MCF 10A (cell line): Measurements from ENCODE around the gene CUL5. TPM values are rescaled to one million over a fixed set of nuclear protein-coding genes. Genes with fewer than 3 reads are reported as not detected.

Experiments
- BruUV-seq: library from RNA; stranded (reverse); fragments of 400-500 nt; replicated peaks from 2 replicates; lab custom pipeline; 2021; lab: Mats Ljungman, UMichigan
- CTCF ChIA-PET: fragments of 300-600 bp; sonication (Branson Sonifier 250); formaldehyde crosslinking; extraction: SDS; loops from one replicate; lab custom pipeline; 2021; ENCODE audit warnings: antibody characterized with exemption, inconsistent platforms; lab: Yijun Ruan, JAX
- POLR2A ChIA-PET: fragments of 300-600, 350-650 bp; sonication (Branson Sonifier 250); formaldehyde crosslinking; extraction: SDS; loops from one replicate; lab custom pipeline; 2020; ENCODE audit warnings: antibody characterized with exemption, inconsistent platforms; lab: Yijun Ruan, JAX
- DNase-seq: peaks from one replicate; pipeline ENCODE4 v3.0.0-alpha.2; 2018; ENCODE audit not compliant: unreplicated experiment
- H3K27ac Mint-ChIP-seq: one replicate; pipeline ENCODE4 v1.8.0; 2022; ENCODE audit warnings: mild to moderate bottlenecking, low read depth, mixed read lengths; ENCODE audit not compliant: unreplicated experiment
- H3K27me3 Mint-ChIP-seq: one replicate; pipeline ENCODE4 v1.8.0; 2022; ENCODE audit warnings: mixed read lengths; ENCODE audit not compliant: insufficient read depth, unreplicated experiment
- H3K36me3 Mint-ChIP-seq: one replicate; pipeline ENCODE4 v1.8.0; 2022; ENCODE audit warnings: mild to moderate bottlenecking, moderate library complexity, mixed read lengths; ENCODE audit not compliant: insufficient read depth, unreplicated experiment
- H3K4me1 Mint-ChIP-seq: one replicate; pipeline ENCODE4 v1.8.0; 2022; ENCODE audit warnings: mixed read lengths; ENCODE audit not compliant: insufficient read depth, unreplicated experiment
- H3K4me3 Mint-ChIP-seq: one replicate; pipeline ENCODE4 v1.8.0; 2022; ENCODE audit warnings: mild to moderate bottlenecking, moderate library complexity, mixed read lengths; ENCODE audit not compliant: unreplicated experiment
- H3K9me3 Mint-ChIP-seq: one replicate; pipeline ENCODE4 v1.8.0; 2022; ENCODE audit warnings: mixed read lengths; ENCODE audit not compliant: unreplicated experiment
- intact Hi-C: fragments of 100-400 bp; cut with micrococcal nuclease; formaldehyde crosslinking; loops from 2 replicates; pipeline ENCODE4 v1.14.1; 2022
- total RNA-seq: library from RNA; stranded (reverse); gene quantifications from 2 replicates; pipeline ENCODE4 v1.2.3, GENCODE V29; 2022
- TF ChIP-seq, protein P1 (sequence below): fragments of 200-600 bp; IDR thresholded peaks from one replicate; pipeline ENCODE4 v1.8.0; 2022; ENCODE audit warnings: antibody characterized with exemption, mild to moderate bottlenecking; ENCODE audit not compliant: unreplicated experiment

CUL5 gene
- total RNA-seq, 1 experiment from 2014 or later = 31.8 TPM

DNA sequence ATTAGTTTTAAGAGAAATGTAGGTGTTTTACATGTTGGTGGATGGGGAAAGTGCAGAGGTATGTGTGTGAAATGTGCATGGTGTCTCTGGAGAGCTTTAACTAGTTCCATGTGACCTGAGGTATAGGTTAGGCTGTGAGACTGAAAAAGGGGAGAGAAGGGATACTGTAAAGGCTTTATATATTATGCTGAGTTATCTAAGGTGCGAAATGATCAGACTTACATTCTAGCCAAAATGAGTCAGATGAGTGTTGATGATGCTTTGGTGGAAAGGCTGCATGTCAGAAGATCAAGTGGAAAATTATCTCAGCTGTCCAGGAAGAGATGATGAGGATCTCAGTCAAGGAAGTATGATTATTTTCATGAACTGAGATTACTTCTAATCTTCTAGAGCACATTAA lies 128.5 kb downstream of the CUL5 start:
- intact Hi-C loops = no loop called here
- ChIA-PET CTCF (interaction anchor here (1.0 kb wide), 1 partner anchor 13 kb away, joined by 4 read pairs; no protein-coding TSS in a partner anchor), POLR2A (interaction anchor here (0.6 kb wide), 1 partner anchor 85 kb away, joined by 3 read pairs; the partner anchor contains the start of gene NPAT)
- TF ChIP-seq, protein P1, sequence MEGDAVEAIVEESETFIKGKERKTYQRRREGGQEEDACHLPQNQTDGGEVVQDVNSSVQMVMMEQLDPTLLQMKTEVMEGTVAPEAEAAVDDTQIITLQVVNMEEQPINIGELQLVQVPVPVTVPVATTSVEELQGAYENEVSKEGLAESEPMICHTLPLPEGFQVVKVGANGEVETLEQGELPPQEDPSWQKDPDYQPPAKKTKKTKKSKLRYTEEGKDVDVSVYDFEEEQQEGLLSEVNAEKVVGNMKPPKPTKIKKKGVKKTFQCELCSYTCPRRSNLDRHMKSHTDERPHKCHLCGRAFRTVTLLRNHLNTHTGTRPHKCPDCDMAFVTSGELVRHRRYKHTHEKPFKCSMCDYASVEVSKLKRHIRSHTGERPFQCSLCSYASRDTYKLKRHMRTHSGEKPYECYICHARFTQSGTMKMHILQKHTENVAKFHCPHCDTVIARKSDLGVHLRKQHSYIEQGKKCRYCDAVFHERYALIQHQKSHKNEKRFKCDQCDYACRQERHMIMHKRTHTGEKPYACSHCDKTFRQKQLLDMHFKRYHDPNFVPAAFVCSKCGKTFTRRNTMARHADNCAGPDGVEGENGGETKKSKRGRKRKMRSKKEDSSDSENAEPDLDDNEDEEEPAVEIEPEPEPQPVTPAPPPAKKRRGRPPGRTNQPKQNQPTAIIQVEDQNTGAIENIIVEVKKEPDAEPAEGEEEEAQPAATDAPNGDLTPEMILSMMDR = no peak
- Mint-ChIP-seq H3K27ac (peak overlapping the region; percentile 2), H3K9me3 (no peaks in the 10 kb centered on the region), H3K4me1 (no peaks in the 10 kb centered on the region), H3K36me3 (peaks cover 85% of the 10 kb centered on the region), H3K4me3 (no peak overlapping the region), H3K27me3 (no peaks in the 10 kb centered on the region)
- BruUV-seq = no TSS peak
- DNase-seq = no peak

DNA sequence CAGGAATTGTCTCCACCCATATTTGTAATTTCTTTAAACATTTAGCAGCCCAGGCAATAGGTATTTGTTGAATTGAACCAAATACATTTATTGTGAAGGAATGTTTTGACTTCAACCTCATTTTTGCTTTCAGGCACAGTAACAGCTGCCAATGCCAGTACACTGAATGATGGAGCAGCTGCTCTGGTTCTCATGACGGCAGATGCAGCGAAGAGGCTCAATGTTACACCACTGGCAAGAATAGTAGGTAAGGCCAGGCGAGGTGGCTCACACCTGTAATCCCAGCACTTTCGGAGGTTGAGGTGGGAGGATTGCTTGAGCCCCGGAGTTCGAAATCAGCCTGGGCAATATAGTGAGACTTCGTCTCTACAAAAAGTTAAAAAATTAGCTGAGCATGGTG lies 133.6 kb downstream of the CUL5 start:
- CTCF ChIA-PET = interaction anchor here (0.6 kb wide), 1 partner anchor 22 kb away, joined by 4 read pairs; no protein-coding TSS in a partner anchor
- intact Hi-C loops = no loop called here
- no peaks in the 10 kb centered on the region for H3K4me1 Mint-ChIP-seq
- H3K9me3 Mint-ChIP-seq = no peaks in the 10 kb centered on the region
- H3K27me3 Mint-ChIP-seq = no peaks in the 10 kb centered on the region
- DNase-seq = no peak
- BruUV-seq = no TSS peak
- TF ChIP-seq, protein P1 = no peak
- H3K27ac Mint-ChIP-seq = no peak overlapping the region
- H3K4me3 Mint-ChIP-seq = no peak overlapping the region
- POLR2A ChIA-PET = interaction anchor here (0.6 to 1.2 kb wide), 4 partner anchors 19 to 1950 kb away, joined by 3 read pairs; partner anchors contain the start of gene NPAT
- peaks cover 96% of the 10 kb centered on the region for H3K36me3 Mint-ChIP-seq

DNA sequence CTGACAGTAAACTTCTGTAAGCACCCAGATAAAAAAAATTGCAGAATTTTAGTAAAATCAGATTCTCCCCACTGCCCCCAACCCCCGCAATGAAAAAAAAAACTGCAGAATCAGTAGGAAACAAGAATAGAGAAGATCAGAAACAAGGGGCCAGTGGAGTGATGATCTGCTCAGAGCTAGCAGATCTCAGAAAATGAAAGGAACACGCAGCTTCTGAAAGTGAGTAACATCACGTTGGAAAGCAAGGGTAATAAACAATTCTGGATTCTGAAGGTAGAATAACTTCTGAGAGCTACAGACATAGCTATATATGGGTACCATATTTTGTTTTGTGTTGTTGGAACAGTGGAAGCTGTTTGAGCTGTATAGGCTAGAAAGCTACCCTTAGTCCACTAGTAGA lies 135.9 kb downstream of the CUL5 start:
- TF ChIP-seq, protein P1 = no peak
- CTCF ChIA-PET = interaction anchor here (0.6 to 1.5 kb wide), 2 partner anchors 20 to 23 kb away, joined by 3 read pairs; partner anchors contain the start of gene ACAT1
- intact Hi-C loops = no loop called here
- no peak overlapping the region for H3K4me3 Mint-ChIP-seq
- no peaks in the 10 kb centered on the region for H3K9me3 Mint-ChIP-seq
- no peaks in the 10 kb centered on the region for H3K27me3 Mint-ChIP-seq
- no peaks in the 10 kb centered on the region for H3K4me1 Mint-ChIP-seq
- H3K36me3 Mint-ChIP-seq = peaks cover 99% of the 10 kb centered on the region
- POLR2A ChIA-PET = no interaction called here
- BruUV-seq = no TSS peak
- no peak overlapping the region for H3K27ac Mint-ChIP-seq
- no peak for DNase-seq

DNA sequence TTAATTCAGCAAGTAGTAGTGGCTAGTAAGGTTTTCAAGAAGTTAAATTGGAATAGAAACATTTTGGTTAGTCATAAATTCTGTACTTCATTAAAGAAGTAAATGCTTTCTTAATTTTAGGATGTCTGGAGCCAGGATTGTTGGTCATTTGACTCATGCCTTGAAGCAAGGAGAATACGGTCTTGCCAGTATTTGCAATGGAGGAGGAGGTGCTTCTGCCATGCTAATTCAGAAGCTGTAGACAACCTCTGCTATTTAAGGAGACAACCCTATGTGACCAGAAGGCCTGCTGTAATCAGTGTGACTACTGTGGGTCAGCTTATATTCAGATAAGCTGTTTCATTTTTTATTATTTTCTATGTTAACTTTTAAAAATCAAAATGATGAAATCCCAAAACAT lies 138.5 kb downstream of the CUL5 start:
- CTCF ChIA-PET = interaction anchor here (1.1 kb wide), 1 partner anchor 29 kb away, joined by 5 read pairs; no protein-coding TSS in a partner anchor
- POLR2A ChIA-PET = interaction anchor here (0.6 to 1.2 kb wide), 2 partner anchors 25 to 67 kb away, joined by 3 read pairs; partner anchors contain the start of gene ACAT1
- Mint-ChIP-seq H3K36me3 (peaks cover 98% of the 10 kb centered on the region), H3K4me3 (no peak overlapping the region), H3K4me1 (no peaks in the 10 kb centered on the region), H3K27me3 (no peaks in the 10 kb centered on the region), H3K27ac (no peak overlapping the region), H3K9me3 (no peaks in the 10 kb centered on the region)
- intact Hi-C loops = no loop called here
- no TSS peak for BruUV-seq
- DNase-seq = no peak
- TF ChIP-seq, protein P1 = no peak
